Measurements from ENCODE around the gene FUT3. TPM values are rescaled to one million over a fixed set of nuclear protein-coding genes. Genes with fewer than 3 reads are reported as not detected.

FUT3 gene
- polyA plus RNA-seq, 3 donors, result not detected

DNA sequence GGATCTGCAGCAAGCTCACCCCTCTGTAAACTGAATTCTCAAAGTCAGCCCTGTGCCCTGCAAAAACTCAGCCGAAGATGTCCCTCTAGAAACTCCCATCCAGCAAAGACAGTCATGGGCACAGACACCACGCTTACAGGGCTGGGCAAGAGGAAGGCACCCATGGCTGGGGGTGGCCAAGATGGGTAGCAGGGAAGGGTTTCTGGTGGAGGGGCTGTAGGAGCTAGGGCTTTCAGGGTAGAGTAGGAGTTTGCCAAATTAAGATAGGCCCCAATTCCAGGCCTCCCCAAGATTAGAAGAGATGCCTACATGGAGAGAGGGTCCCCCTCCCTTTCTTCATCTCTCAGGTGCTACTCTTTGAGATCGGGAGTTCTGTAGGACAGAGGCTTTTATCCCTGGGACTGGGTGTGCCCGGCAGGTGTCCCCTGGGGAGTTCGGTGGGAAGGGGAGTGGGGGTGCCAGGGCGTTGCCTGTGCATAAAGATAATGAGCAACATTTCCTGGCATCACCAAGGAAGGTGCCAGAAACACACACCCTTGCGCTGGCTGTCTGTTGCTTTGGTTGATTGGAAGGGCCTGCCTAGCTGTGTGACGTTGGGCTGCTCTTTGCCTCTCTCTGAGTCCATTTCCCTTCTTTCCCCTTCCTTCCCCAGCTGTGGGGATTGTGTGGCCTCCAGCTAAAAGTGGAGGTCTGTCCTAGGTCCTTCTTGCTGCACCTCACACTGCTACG lies 37.0 kb downstream of the FUT3 start:
- H3K27me3 ChIP-seq (ENCODE audit: control insufficient read depth in 2 of 2, insufficient read depth in 2 of 2, low read length in 2 of 2), result no peaks in the 10 kb centered on the region
- H4K20me1 ChIP-seq (ENCODE audit: insufficient read depth, low read length), result no peaks in the 10 kb centered on the region
- Mint-ChIP-seq H3K4me3 (no peak overlapping the region), H3K27me3 (ENCODE audit: low read depth in 3 of 3) (peaks cover 1 to 12% (median 6%) of the 10 kb centered on the region in 3 donors), H3K4me1 (peaks cover 1% of the 10 kb centered on the region), H3K9me3 (peaks cover 0 to 4% (median 0%) of the 10 kb centered on the region in 7 donors), H3K27ac (peak overlapping the region in 1 of 7 donors; percentile 56), H3K36me3 (no peaks in the 10 kb centered on the region)
- H3K4me1 ChIP-seq (ENCODE audit: control insufficient read depth in 1 of 2, insufficient read depth in 2 of 2, low read length in 2 of 2), result no peaks in the 10 kb centered on the region
- no peak for DNase-seq
- H3K4me2 ChIP-seq (replicated peaks; ENCODE audit: extremely low read depth, low read length, poor library complexity, severe bottlenecking), result no peak overlapping the region
- H3K4me3 ChIP-seq (replicated peaks in 1 of 3; ENCODE audit: low read depth in 2 of 3, low read length in 3 of 3), result no peak overlapping the region
- TF ChIP-seq, protein P1, sequence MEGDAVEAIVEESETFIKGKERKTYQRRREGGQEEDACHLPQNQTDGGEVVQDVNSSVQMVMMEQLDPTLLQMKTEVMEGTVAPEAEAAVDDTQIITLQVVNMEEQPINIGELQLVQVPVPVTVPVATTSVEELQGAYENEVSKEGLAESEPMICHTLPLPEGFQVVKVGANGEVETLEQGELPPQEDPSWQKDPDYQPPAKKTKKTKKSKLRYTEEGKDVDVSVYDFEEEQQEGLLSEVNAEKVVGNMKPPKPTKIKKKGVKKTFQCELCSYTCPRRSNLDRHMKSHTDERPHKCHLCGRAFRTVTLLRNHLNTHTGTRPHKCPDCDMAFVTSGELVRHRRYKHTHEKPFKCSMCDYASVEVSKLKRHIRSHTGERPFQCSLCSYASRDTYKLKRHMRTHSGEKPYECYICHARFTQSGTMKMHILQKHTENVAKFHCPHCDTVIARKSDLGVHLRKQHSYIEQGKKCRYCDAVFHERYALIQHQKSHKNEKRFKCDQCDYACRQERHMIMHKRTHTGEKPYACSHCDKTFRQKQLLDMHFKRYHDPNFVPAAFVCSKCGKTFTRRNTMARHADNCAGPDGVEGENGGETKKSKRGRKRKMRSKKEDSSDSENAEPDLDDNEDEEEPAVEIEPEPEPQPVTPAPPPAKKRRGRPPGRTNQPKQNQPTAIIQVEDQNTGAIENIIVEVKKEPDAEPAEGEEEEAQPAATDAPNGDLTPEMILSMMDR (IDR thresholded peaks at IDR 0.05), result no peak
- H3K9me3 ChIP-seq (replicated peaks in 1 of 2; ENCODE audit: control insufficient read depth in 1 of 2, insufficient read depth in 1 of 2, low read length in 2 of 2), result no peaks in the 10 kb centered on the region
- no peak overlapping the region for H3K9ac ChIP-seq (ENCODE audit: insufficient read depth, low read length, poor library complexity, severe bottlenecking)
- H2AFZ ChIP-seq (ENCODE audit: insufficient read depth, low read depth, low read length, poor library complexity, severe bottlenecking), result no peak overlapping the region
- intact Hi-C loops (cut with micrococcal nuclease), result no loop called here
- no peaks in the 10 kb centered on the region for H3K79me2 ChIP-seq (ENCODE audit: insufficient read depth, low read length)
- no peak overlapping the region for H3K27ac ChIP-seq (ENCODE audit: low read depth in 1 of 2, low read length in 2 of 2)
- no peaks in the 10 kb centered on the region for H3K36me3 ChIP-seq (replicated peaks in 1 of 2; ENCODE audit: control insufficient read depth in 1 of 2, insufficient read depth in 2 of 2, low read length in 2 of 2)
- 89% methylated on average over 4 of the region's 9 CpGs for WGBS (ENCODE audit: insufficient coverage)

DNA sequence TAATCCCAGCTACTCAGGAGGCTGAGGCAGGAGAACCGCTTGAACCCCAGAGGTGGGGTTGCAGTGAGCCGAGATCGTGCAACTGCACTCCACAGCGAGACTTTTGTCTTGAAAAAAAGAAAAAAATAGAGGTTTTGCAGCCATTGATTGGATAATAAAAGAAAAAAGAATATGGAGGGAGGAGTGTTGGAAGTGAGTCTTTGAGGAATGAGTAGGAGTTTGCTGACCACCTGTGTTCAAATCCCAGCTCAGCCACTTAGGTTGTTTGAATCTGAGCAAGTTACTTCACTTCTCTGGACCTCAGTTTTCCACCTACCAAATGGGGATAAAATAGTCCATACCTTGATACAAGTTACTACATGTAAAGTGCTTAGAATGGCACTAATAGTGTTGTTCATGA lies 40.1 kb downstream of the FUT3 start:
- Histone ChIP-seq H3K79me2 (ENCODE audit: insufficient read depth, low read length) (no peaks in the 10 kb centered on the region), H3K9me3 (replicated peaks in 1 of 2; ENCODE audit: control insufficient read depth in 1 of 2, insufficient read depth in 1 of 2, low read length in 2 of 2) (peaks cover 3 to 10% of the 10 kb centered on the region in 2 donors), H3K9ac (ENCODE audit: insufficient read depth, low read length, poor library complexity, severe bottlenecking) (no peak overlapping the region), H2AFZ (ENCODE audit: insufficient read depth, low read depth, low read length, poor library complexity, severe bottlenecking) (no peak overlapping the region), H3K4me1 (ENCODE audit: control insufficient read depth in 1 of 2, insufficient read depth in 2 of 2, low read length in 2 of 2) (no peaks in the 10 kb centered on the region), H3K36me3 (replicated peaks in 1 of 2; ENCODE audit: control insufficient read depth in 1 of 2, insufficient read depth in 2 of 2, low read length in 2 of 2) (no peaks in the 10 kb centered on the region), H3K4me2 (replicated peaks; ENCODE audit: extremely low read depth, low read length, poor library complexity, severe bottlenecking) (no peak overlapping the region), H3K4me3 (replicated peaks in 1 of 3; ENCODE audit: low read depth in 2 of 3, low read length in 3 of 3) (no peak overlapping the region), H4K20me1 (ENCODE audit: insufficient read depth, low read length) (no peaks in the 10 kb centered on the region), H3K27ac (ENCODE audit: low read depth in 1 of 2, low read length in 2 of 2) (no peak overlapping the region), H3K27me3 (ENCODE audit: control insufficient read depth in 2 of 2, insufficient read depth in 2 of 2, low read length in 2 of 2) (peaks cover 0 to 10% of the 10 kb centered on the region in 2 donors)
- Mint-ChIP-seq H3K27ac (peak overlapping the region in 1 of 7 donors; percentile 15), H3K9me3 (peaks cover 0 to 9% (median 5%) of the 10 kb centered on the region in 7 donors), H3K27me3 (ENCODE audit: low read depth in 3 of 3) (peaks cover 15 to 25% (median 20%) of the 10 kb centered on the region in 3 donors), H3K4me3 (no peak overlapping the region), H3K4me1 (peaks cover 8% of the 10 kb centered on the region), H3K36me3 (no peaks in the 10 kb centered on the region)
- no peak for DNase-seq
- WGBS (ENCODE audit: insufficient coverage), result 86% methylated on average over 3 of the region's 4 CpGs
- TF ChIP-seq, protein P1 (IDR thresholded peaks at IDR 0.05), result no peak
- intact Hi-C loops (cut with micrococcal nuclease), result no loop called here
